SK-N-SH treated with all-trans-retinoic acid at 6 μM for 48 hours (cell line): ENCODE results near the gene GLIS1.

ENCODE experiments used
- ATAC-seq: fragments of 200-7000 bp; cut with Tn5 transposase; 3 replicates; pipeline ENCODE4 v1.9.1; 2020; ENCODE audit warnings: mild to moderate bottlenecking, moderate library complexity
- ARNTL ChIP-seq: fragments of 450-650 bp; formaldehyde crosslinking; IDR thresholded peaks from 2 replicates; pipeline ENCODE4 v1.5.0; 2020; ENCODE audit warnings: low read depth, mild to moderate bottlenecking, moderate library complexity, borderline replicate concordance
- BACH2 ChIP-seq: fragments of 250-450 bp; sonication (Bioruptor Pico); IDR thresholded peaks from 2 replicates; pipeline ENCODE4 v1.9.0; 2021; ENCODE audit warnings: mild to moderate bottlenecking, borderline replicate concordance
- CSDC2 ChIP-seq: fragments of 250-450 bp; sonication (Bioruptor Pico); IDR thresholded peaks from 2 replicates; pipeline ENCODE4 v1.5.0; 2020; ENCODE audit warnings: mild to moderate bottlenecking, moderate library complexity
- ESRRG ChIP-seq: fragments of 250-450 bp; sonication (Bioruptor Pico); IDR thresholded peaks from 2 replicates; pipeline ENCODE4 v1.6.1; 2021; ENCODE audit warnings: mild to moderate bottlenecking
- GLIS3 ChIP-seq: fragments of 250-450 bp; sonication (Bioruptor Pico); IDR thresholded peaks from 2 replicates; pipeline ENCODE4 v1.5.0; 2020; ENCODE audit warnings: mild to moderate bottlenecking, moderate library complexity
- OSR1 ChIP-seq: fragments of 250-450 bp; sonication (Bioruptor Pico); IDR thresholded peaks from 2 replicates; pipeline ENCODE4 v1.8.0; 2022; ENCODE audit warnings: moderate library complexity, mild to moderate bottlenecking, inconsistent platforms
- PPARA ChIP-seq: fragments of 250-450 bp; sonication (Bioruptor Pico); IDR thresholded peaks from 2 replicates; pipeline ENCODE4 v1.5.0; 2020; ENCODE audit warnings: mild to moderate bottlenecking, borderline replicate concordance
- SNAI2 ChIP-seq: fragments of 250-450 bp; sonication (Bioruptor Pico); IDR thresholded peaks from 2 replicates; pipeline ENCODE4 v1.5.0; 2020; ENCODE audit warnings: mild to moderate bottlenecking, moderate library complexity
- TCF4 ChIP-seq: fragments of 250-450 bp; sonication (Bioruptor Pico); IDR thresholded peaks from 2 replicates; pipeline ENCODE4 v1.8.0; 2021; ENCODE audit warnings: mild to moderate bottlenecking, moderate library complexity, borderline replicate concordance
- TOX ChIP-seq: fragments of 250-450 bp; sonication (Bioruptor Pico); IDR thresholded peaks from 2 replicates; pipeline ENCODE4 v1.8.0; 2021; ENCODE audit warnings: mild to moderate bottlenecking, moderate library complexity, borderline replicate concordance
- ZC3H10 ChIP-seq: fragments of 250-450 bp; sonication (Bioruptor Pico); IDR thresholded peaks from 2 replicates; pipeline ENCODE4 v1.5.1; 2021; ENCODE audit warnings: mild to moderate bottlenecking, moderate library complexity
- ZFP3 ChIP-seq: fragments of 250-450 bp; sonication (Bioruptor Pico); IDR thresholded peaks from 2 replicates; pipeline ENCODE4 v1.5.0; 2020; ENCODE audit warnings: mild to moderate bottlenecking, moderate library complexity
- ZFP30 ChIP-seq: fragments of 450-650 bp; formaldehyde crosslinking; IDR thresholded peaks from 2 replicates; pipeline ENCODE4 v1.5.0; 2022; ENCODE audit warnings: mild to moderate bottlenecking, moderate library complexity
- ZNF565 ChIP-seq: fragments of 450-650 bp; formaldehyde crosslinking; conservative IDR thresholded peaks from 2 replicates; pipeline ENCODE4 v1.5.0; 2020; ENCODE audit warnings: low read depth, mild to moderate bottlenecking, moderate library complexity
- ZNF70 ChIP-seq: fragments of 450-650 bp; formaldehyde crosslinking; IDR thresholded peaks from 2 replicates; pipeline ENCODE4 v1.5.0; 2020; ENCODE audit warnings: mild to moderate bottlenecking, moderate library complexity
- TF ChIP-seq, protein P1 (sequence below): fragments of 250-450 bp; sonication (Bioruptor Pico); IDR thresholded peaks from 2 replicates; pipeline ENCODE4 v1.5.0; 2020; ENCODE audit warnings: mild to moderate bottlenecking, moderate library complexity
- TF ChIP-seq, protein P2 (sequence below): fragments of 250-450 bp; sonication (Bioruptor Pico); IDR thresholded peaks from 2 replicates; pipeline ENCODE4 v1.5.1; 2021; ENCODE audit warnings: mild to moderate bottlenecking, moderate library complexity
- TF ChIP-seq, protein P3 (sequence below): fragments of 250-450 bp; sonication (Bioruptor Pico); IDR thresholded peaks from 2 replicates; pipeline ENCODE4 v1.8.0; 2020; ENCODE audit warnings: mild to moderate bottlenecking, moderate library complexity, borderline replicate concordance
- TF ChIP-seq, protein P4 (sequence below): fragments of 250-450 bp; sonication (Bioruptor Pico); IDR thresholded peaks from 2 replicates; pipeline ENCODE4 v1.5.1; 2020; ENCODE audit warnings: low read depth, mild to moderate bottlenecking, moderate library complexity

The GLIS1 gene

DNA sequence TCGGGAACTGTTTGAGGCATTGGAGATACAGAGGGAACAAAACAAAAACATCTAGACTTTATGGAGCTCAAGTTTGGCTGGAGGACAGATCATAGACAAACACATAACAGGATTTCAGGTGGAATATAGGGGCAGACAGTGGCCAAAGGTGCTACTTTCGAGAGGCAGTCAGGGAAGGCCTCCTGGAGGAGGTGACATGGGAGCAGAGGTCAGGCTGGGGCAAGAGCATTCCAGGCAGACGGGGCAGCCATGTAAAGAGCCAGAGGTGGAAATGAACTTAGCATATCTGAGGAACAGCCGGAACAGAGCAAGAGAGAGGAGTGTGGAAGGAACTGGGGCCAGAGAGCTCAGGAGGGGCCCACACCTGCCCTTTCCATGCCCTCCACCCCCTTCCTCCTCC is 157.5 kb downstream of the GLIS1 start (continued):
- TF ChIP-seq, protein P1, sequence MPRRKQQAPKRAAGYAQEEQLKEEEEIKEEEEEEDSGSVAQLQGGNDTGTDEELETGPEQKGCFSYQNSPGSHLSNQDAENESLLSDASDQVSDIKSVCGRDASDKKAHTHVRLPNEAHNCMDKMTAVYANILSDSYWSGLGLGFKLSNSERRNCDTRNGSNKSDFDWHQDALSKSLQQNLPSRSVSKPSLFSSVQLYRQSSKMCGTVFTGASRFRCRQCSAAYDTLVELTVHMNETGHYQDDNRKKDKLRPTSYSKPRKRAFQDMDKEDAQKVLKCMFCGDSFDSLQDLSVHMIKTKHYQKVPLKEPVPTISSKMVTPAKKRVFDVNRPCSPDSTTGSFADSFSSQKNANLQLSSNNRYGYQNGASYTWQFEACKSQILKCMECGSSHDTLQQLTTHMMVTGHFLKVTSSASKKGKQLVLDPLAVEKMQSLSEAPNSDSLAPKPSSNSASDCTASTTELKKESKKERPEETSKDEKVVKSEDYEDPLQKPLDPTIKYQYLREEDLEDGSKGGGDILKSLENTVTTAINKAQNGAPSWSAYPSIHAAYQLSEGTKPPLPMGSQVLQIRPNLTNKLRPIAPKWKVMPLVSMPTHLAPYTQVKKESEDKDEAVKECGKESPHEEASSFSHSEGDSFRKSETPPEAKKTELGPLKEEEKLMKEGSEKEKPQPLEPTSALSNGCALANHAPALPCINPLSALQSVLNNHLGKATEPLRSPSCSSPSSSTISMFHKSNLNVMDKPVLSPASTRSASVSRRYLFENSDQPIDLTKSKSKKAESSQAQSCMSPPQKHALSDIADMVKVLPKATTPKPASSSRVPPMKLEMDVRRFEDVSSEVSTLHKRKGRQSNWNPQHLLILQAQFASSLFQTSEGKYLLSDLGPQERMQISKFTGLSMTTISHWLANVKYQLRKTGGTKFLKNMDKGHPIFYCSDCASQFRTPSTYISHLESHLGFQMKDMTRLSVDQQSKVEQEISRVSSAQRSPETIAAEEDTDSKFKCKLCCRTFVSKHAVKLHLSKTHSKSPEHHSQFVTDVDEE (CRISPR knock-in tag), result no peak
- TF ChIP-seq ZNF565 (CRISPR knock-in tag) (no peak), OSR1 (no peak), CSDC2 (CRISPR knock-in tag) (no peak)
- TF ChIP-seq, protein P2, sequence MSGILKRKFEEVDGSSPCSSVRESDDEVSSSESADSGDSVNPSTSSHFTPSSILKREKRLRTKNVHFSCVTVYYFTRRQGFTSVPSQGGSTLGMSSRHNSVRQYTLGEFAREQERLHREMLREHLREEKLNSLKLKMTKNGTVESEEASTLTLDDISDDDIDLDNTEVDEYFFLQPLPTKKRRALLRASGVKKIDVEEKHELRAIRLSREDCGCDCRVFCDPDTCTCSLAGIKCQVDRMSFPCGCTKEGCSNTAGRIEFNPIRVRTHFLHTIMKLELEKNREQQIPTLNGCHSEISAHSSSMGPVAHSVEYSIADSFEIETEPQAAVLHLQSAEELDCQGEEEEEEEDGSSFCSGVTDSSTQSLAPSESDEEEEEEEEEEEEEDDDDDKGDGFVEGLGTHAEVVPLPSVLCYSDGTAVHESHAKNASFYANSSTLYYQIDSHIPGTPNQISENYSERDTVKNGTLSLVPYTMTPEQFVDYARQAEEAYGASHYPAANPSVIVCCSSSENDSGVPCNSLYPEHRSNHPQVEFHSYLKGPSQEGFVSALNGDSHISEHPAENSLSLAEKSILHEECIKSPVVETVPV (CRISPR knock-in tag), result no peak

DNA sequence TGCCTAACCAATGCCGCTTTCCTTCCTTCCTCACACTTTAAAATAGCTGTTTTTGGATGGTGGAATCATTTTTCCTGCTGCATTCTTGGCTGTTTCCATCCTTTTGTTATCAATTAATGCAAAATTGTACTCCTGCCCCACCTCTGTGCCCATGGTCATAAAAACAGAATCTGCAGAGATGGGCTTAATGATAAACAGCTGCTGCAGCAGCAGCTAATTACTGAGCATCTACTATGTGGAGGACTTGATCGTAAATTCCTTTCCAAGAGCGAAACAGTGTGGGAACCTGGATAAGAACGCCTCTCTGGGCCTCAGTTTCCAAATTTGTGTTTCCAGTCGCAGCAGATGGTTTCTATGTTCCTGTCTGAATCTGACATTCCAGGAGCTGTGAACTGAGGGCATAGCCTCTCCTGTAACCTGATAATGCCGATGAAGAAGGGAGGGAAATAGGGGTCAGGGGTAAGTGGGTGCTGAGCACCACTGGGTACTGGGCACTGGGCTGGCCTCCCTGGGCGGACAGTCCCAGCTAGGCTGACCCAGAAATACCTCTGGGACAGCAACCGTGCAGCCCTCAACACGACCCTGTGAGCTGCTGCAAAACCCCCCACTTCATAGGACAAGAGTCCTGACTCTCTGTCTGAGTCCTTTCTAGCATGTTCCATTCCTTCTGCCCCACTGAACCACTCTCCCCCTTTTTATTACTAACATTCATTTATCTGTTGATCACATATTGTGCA is 158.1 kb downstream of the GLIS1 start:
- ATAC-seq, result no peak
- TF ChIP-seq GLIS3, result no peak
- TF ChIP-seq ZFP30 (CRISPR knock-in tag), result no peak

DNA sequence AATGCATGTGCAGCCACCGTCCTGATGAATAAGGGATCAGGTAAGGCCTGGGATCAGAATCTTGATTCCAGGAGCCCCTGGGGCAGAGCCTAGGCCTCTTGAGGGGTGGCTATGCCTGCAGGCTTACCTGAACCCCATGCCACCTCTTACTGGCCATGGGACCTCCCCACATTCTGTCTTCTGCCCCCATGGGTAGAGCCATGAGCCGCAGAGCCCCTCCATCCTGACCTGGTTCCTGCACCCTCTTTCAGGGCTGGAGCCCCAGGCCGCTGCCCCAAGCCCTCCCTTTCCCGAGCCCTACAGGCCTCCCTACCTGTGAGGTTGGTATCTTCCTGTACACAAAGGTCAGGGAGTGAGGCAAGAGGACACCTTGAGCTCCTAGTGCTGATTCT is 159.0 kb downstream of the GLIS1 start:
- no peak for TF ChIP-seq BACH2 (CRISPR knock-in tag)
- TF ChIP-seq, protein P3, sequence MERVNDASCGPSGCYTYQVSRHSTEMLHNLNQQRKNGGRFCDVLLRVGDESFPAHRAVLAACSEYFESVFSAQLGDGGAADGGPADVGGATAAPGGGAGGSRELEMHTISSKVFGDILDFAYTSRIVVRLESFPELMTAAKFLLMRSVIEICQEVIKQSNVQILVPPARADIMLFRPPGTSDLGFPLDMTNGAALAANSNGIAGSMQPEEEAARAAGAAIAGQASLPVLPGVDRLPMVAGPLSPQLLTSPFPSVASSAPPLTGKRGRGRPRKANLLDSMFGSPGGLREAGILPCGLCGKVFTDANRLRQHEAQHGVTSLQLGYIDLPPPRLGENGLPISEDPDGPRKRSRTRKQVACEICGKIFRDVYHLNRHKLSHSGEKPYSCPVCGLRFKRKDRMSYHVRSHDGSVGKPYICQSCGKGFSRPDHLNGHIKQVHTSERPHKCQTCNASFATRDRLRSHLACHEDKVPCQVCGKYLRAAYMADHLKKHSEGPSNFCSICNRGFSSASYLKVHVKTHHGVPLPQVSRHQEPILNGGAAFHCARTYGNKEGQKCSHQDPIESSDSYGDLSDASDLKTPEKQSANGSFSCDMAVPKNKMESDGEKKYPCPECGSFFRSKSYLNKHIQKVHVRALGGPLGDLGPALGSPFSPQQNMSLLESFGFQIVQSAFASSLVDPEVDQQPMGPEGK, result no peak
- TF ChIP-seq, protein P4, sequence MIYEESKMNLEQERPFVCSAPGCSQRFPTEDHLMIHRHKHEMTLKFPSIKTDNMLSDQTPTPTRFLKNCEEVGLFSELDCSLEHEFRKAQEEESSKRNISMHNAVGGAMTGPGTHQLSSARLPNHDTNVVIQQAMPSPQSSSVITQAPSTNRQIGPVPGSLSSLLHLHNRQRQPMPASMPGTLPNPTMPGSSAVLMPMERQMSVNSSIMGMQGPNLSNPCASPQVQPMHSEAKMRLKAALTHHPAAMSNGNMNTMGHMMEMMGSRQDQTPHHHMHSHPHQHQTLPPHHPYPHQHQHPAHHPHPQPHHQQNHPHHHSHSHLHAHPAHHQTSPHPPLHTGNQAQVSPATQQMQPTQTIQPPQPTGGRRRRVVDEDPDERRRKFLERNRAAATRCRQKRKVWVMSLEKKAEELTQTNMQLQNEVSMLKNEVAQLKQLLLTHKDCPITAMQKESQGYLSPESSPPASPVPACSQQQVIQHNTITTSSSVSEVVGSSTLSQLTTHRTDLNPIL, result no peak
- ATAC-seq, result no peak

DNA sequence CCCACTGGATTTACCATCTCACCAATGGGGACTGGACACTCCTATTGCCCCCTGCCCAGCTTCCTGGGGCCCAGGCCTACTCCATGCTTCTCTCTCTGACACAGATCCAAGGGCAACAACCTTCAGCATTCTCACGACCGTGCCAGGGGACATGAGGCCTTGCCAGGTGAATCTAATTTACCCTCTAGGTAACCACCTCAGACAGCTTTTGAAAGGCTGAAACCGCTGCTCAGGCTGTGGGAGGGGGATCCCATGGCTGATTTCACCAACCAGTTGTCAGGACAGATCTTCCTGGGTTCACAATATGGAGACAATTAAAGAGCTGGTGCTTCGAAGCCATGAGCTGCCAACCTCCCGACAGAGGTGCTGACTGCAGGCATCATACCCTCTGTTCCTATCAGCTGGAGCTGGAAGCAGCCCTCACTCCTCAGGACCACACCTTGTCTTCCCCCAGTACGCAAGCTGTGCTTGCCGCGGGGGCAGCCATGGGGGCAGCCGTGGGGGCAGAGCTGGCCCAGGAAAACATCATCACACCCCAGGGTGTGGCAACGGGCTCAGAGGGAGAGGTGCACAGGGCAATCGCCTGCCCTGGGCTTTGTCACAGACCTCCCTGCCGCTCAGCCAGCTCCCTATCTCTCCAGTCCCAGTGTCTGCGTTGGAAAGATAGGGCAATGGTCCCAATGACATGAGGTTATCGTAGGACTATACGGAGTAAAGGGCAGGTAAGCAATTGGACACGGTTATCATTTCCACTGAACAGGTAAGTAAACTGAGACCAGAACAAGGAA is 159.5 kb downstream of the GLIS1 start:
- TF ChIP-seq, protein P1 (CRISPR knock-in tag), result no peak
- TF ChIP-seq CSDC2 (CRISPR knock-in tag) (no peak), BACH2 (CRISPR knock-in tag) (no peak), ZFP3 (no peak), PPARA (CRISPR knock-in tag) (no peak), ZC3H10 (CRISPR knock-in tag) (no peak), TCF4 (no peak), ZNF70 (CRISPR knock-in tag) (no peak), ARNTL (CRISPR knock-in tag) (no peak), SNAI2 (CRISPR knock-in tag) (no peak), TOX (CRISPR knock-in tag) (no peak), ESRRG (no peak)
- TF ChIP-seq, protein P2 (CRISPR knock-in tag), result no peak
- no peak for ATAC-seq
